Stimulated activated CD4-positive, alpha-beta T cell treated with anti-CD3 and anti-CD28 coated beads, Interleukin-12 subunit alpha, Interleukin-12 subunit beta, amount 100 ng/mL, for 48 hours (primary cell): ENCODE results near the gene NCOA6.
A peak's percentile ranks its signal among the peaks of the same experiment; 100 is the strongest.

ENCODE experiments used
- DNase-seq, 3 donors: peaks; one replicate each; pipeline ENCODE4 v3.0.0-alpha.2; 2020; ENCODE audit warnings: low read depth in 2 of 3, low spot score in 1 of 3

Gene NCOA6

DNA sequence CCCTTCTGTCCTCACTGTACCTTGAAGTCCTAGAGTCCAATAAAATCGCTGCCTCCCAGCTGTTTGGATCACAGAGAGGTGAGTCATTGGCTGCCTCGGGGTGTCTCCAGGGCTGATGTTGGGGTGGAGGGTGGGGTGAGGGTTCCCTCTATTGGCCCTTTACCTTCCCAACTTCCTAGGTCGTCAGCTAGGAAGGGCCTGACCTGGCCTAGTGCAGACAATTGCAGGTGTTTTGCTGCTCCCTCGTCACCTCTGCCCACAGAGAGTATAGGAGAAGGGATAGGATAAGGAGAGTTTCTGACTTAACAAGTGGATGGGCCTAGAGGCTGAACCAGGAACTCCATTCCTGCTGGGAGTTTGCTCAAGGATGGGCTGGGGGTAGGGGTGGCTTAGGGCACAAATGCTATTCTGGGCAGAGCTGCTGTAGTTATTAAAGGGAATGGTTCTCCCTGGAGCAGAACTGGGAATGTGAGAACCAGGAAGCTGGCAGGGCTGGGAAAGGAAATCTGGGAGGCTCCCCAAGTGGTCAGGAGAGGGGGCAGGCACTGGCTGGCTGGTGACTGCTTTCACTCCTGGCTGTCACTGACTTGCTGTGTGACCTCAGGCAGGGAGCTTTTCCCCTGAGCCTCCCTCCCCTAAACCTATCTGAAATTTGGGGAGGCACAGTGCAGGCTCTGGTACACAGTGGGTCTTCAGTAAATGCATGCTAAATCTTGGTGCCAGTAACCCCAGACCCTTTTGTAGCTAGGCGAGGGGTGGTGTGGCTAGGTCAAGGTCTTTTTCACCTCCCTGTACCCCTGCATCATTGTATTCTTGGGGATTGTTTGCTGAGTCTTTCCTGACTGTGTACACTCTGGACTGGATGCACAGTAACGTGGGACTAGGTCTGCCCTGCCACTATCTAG is 119.8 kb downstream of the NCOA6 start:
- no peak for DNase-seq

DNA sequence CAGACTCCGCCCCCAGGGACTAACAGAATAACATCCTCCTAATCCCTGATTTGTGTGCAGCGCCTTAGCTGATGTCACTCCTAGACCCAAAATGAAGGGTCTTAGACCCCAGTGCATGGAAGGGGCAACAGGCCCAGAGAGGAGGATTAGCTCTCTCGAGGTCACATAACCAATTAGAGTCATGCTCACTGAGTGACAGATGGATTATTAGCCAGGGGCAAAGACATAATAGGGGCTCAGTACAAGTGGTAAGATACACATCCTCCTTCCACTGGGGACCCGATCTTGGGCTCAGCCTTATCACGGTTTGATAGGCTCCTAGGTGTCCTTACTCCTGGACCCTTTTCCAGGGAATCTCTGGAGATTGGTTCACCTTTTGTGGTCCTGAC is 120.4 kb downstream of the NCOA6 start:
- DNase-seq = no peak

DNA sequence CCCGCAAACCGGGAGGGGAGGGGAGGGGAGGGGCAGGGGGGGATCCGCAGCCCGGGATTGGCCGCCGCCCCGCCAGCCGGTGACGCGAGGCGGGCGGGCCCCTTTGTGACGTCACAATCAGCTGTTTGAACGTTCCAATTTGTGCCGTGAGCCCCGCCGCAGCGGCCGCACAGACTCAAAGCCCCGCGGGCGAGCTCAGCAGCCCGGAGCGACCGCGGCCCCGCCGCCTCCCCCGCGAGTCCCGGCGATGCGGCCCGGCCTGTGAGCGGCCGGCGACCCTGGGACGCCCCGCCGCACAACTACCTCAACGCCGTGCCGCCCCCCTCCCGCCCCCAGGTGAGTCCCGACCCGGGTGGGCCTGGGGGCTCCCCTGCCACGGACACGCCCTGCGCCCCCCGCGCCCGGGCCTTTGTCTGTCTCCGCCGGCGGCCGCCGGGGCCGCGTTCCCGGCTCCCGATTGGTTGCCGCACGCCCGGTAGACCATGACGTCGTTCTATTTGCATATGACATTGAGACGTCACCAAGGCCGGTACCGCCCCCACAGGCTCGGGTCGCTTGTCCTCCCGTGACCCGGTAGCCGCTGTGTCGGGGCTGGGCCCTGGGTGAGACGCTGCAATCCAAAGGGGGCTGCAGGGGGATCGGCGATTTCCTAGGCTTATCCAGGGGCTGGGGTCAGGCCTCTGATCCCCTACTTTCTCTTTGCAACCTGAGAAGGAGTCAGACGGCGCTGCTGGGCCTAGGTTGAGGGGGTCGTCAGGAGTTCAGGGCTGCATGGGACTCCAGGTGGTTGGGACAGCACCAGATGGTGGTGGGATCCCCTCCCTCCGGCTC is 121.1 kb downstream of the NCOA6 start, which contains the start of gene TP53INP2:
TSS of gene TP53INP2 (plus strand) at position 168 of the 831 bp plus-strand sequence. CDS start 4,396 bp downstream, outside the sequence.
- peak; percentile 66 to 72 (median 68) for DNase-seq

DNA sequence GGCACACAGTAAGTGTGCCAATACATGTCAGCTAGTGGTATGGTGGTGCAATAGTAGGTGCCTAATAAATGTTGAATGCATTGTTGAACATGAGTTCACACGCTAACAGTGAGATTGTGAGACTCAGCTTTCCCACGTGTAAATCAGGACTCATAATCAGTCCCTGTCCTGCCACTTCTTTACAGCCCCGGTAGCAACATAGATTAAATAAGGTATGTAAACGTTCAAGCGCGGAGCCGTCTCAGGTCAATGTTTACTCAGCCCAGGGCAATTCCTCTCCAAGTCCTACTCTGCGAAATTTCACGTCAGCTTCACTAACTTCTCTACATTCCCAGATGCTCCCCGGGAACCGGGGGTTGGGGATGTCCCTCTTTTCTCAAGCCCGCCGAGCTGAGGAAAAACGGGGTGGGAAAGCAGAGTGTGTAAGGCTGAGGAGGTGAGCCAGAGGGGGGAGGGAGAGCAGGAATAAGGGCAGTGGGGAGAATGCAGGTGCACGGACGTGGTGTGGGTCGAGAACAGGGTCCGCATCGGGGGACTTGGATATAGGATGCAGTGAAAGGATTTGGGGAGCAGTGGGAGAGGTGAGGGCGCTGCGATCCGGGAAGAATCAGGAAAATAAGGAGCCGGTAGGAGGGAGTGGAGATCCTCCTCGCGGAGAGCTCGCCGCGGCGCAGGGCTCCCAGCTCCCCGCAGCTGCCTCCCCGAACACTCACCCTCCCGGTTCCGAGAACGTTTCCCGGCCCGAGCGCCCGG is 121.9 kb downstream of the NCOA6 start:
- no peak for DNase-seq

DNA sequence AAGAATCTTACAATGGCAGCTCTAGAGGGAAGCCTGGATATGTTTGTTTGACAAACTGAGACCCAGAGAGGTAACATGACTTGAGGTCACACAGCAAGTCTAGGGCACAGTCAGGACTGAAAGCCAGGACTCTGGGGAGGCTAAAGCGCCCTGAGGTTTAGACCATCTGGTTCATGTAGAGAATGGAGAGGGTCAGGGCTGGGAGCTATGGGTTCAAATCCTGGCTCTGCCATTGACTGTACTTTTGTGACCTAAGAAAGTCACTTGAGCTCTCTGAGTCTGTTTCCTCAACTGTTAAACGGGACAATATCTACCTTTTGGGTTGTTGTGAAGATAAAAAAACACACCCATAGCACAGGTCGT is 122.4 kb downstream of the NCOA6 start:
- DNase-seq = no peak

DNA sequence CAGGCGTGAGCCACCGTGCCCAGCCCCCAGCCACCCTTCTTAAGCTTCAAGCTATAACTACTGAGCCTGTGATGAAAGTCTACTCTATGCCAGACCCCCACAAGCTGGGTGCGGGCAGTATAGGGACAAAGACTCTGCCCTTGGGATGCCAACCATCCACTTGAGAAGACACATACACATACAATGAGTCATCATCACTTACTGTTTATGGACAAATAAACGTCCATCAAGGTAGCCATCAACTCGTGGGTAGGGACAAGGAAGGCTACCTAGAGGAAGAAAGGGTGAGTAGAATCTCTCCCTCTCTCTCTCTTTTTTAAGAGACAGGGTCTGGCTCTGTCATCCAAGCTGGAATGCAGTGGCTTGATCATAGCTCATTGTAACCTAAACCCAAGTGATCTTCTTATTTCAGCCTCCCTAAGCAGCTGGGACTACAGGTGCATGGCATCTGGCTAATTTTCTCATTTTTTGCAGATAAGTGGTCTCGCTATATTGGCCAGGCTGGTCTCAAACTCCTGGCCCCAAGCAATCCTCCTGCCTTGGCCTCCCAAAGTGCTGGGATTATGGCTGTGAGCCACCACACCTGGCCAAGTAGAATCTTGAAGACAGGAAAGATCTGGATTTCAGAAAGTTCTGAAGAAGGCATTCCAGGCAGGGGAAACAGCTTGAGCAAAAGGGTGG is 123.9 kb downstream of the NCOA6 start:
- DNase-seq = no peak

DNA sequence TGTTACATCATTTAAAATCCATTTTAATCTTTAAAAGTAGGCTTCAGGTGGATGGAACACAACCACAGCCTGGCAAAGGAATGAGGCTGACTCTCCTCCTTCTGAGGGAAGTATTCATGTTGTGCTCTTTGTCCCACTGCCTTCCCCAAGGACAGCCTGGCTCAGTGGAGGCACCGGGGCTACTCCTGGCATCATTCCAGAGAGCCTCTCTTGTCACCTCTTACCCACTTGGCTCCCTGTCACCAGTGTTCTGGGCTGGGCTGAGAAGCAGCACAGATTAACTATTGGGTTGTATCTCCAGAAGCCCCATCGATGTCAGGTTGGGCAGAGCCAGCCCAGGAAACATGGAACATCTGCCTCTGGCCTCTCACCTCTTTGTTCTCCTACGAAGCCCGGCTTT is 132.0 kb downstream of the NCOA6 start:
- no peak for DNase-seq

DNA sequence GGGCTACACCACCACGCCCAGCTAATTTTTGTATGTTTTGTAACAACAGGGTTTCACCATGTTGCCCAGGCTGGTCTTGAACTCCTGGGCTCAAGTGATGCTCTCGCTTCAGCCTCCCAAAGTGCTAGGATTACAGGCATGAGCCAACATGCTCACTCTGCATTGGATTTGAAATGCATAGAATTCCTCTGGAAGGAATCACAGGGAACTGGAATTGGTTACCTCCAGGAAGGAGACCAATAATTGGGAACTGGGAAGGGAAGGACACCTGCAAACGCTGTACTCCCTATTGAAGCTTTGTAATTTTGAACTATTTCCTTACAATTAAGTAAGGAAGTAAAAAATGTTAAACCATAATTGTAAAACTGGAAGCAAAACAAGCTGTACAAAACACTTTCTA is 133.6 kb downstream of the NCOA6 start:
- no peak for DNase-seq

DNA sequence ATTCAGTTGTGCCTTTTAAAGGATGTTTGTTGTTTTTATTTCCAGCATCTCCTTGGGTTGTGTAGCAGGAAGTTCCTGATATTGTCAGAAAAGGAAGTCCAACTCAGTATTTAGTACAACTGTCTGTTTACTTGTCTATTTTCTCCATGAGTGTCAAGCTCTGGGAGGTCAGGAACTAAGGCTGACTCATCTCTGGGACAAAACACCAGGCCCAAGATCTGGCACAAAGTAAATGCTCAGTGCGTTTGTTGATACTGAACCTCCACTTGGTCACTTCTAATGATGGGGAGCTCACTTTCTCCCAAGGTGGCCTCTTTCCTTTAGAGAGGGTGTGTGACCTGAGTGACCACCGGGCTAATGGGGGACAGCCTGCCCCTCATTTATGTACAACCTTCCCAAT is 136.0 kb downstream of the NCOA6 start:
- DNase-seq = no peak

DNA sequence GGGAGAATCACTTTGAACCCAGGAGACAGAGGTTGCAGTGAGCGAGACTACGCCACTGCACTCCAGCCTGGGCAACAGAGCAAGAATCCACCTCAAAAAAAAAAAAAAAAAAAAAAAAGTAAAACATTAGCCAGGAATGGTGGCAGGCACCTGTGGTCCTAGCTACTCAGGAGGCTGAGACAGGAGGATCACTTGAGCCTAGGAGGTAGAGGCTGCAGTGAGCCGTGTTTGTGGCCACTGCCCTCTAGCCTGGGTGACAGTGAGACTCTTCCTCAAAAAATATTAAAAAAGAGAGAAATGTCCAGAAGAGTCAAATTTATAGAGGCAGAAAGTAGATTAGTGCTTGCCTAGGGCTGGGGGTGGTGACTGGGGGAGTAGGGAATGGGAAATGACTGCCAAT is 141.8 kb downstream of the NCOA6 start:
- no peak for DNase-seq

DNA sequence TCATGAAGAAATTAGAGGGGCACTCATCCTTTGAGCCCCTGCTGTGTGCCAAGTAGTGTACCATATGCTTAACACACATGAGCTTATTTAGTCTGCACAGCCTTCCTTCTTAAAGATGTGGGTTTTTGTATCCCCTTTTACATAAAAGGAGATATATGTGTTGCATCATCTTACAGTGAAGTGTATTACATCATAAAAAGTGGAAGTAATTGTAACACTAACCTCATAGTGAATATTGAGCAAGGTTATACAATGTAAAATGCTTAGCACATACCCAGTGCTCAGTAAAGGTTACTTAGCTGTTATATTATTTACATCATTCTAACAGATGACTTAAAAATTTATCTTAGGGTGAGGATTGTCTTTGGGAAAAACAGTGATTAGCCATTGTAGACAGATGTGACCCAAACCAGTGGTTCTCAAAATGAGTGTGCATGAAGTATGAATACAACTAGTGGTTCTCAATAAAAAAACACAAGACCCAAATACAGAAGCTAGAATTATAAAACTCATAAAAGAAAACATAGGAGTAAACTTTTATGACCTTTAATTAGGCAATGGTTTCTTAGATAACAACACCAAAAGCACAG is 144.8 kb downstream of the NCOA6 start:
- no peak for DNase-seq

DNA sequence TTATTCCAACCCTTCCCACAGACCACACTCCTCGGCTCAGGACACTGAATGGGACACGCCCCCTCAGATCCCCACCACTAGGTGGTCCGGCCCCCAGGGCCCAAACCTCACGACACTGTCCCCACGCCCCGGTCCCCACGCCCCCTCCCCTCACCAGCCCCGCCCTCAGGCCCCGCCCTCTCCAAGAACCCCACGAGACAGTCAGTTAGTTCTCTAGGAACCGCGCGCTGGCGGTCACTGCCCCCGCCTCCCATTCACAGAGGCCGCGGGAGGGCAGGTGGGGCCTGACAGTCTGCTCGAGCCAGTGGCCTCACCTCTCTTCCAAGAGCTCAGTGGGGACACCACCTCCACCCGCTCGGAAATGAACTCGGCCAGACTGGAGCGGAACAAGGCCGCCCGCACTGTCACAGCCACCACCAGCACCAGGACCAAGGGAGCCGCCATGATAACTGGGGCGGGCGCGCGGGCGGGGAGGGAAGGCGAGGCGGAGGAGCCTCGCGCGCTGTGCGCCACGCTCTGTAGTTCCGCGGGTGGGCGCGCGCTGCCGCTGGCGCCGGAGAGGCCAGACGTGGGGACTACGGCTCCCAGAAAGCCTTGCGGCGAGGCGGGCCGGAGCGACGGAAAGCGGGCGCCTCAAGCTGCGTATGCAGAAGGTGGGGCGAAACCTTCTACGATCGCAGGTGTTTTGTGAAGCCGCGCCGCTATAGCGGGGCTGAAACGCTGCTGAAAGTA is 148.6 kb downstream of the NCOA6 start, which contains the start of gene PIGU:
TSS of gene PIGU (minus strand) at position 451 of the 732 bp plus-strand sequence. CDS start at position 444, 7 bp downstream.
- DNase-seq = peak; percentile 88 to 95 (median 93)

DNA sequence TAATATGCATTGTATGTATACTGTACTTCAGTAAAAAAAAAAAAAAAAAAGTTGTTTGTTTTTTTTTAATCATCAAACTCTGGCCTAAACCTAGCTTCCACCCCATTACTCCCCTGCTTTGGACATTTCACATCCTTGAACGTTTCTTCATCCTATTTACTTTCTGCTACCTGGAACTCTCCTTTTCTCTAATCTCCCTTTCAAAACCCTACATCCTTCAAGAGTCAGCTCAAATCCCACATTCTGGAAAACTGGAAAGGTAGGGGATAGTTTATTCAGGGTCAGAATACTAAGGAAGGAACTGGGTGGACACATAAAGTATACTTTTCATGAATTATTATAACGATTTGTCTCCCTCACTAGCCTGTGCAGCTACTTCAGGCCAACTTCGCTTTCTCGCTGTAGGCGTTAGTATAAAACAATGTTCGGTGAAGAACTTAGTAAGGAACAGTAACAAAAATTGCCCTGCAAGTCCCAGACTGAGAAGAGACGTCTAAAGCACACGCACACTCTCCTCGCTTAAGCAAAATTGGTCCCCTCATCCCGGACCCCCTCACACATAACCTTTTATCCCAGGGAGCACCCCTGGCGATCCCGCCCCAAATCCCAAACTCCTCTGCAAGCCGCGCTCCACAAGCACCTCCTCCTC is 149.3 kb downstream of the NCOA6 start:
- DNase-seq = no peak

DNA sequence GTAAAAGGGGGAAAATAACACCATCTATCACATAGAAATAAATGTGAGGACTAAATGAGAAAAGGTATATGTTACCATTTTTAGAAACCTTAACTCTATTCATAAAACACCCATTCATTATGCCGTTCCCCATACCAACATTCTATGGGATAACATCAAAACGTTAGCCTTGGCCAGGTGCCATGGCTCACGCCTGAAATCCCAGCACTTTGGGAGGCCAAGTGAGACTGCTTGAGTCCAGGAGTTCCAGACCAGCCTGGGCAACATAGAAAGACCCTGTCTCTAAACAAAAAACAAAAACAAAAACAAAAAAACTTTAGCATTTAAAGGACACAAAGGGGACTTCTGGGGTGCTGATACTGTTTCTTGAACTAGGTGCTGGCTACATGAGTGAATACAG is 149.9 kb downstream of the NCOA6 start:
- no peak for DNase-seq

DNA sequence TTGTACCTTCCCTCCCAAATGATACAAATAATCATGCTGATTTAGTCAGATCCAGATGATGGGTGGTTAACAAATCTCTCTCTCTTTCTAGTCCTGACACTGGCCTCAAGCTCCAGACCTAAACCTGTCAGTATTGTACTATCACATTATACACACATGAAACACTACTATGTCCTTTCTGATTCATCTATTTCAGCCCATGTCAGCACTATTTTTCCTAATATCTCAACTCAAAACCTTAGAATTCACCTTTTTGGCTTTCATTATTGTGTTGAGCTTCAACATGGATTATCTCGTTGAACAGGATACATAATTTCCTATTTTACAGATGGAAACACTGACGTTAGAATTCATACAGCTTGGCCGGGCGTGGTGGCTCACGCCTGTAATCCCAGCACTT is 152.0 kb downstream of the NCOA6 start:
- no peak for DNase-seq

DNA sequence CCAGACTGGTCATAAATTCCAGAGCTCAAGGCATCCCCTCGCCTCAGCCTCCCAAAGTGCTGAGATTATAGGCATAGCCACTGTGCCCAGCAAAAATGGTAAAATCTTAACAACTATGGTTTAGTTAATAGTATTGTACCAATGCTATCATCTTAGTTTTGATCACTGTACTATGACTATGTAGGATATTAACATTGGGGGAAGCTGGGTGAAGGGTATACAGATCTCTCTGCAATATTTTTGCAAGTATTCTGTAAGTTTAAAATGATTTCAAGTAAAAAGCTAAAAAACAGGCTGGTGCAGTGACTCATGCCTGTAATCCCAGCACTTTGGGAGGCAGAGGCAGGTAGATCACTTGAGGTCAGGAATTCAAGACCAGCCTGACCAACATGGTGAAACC is 156.4 kb downstream of the NCOA6 start:
- DNase-seq = no peak
